ENCODE measurements around the gene MVD. TPM values are rescaled to one million over a fixed set of nuclear protein-coding genes. Genes with fewer than 3 reads are reported as not detected.

Gene MVD
- total RNA-seq, 4 donors from 2014 or later: 10.9 to 27.5 (median 16.3) TPM

DNA sequence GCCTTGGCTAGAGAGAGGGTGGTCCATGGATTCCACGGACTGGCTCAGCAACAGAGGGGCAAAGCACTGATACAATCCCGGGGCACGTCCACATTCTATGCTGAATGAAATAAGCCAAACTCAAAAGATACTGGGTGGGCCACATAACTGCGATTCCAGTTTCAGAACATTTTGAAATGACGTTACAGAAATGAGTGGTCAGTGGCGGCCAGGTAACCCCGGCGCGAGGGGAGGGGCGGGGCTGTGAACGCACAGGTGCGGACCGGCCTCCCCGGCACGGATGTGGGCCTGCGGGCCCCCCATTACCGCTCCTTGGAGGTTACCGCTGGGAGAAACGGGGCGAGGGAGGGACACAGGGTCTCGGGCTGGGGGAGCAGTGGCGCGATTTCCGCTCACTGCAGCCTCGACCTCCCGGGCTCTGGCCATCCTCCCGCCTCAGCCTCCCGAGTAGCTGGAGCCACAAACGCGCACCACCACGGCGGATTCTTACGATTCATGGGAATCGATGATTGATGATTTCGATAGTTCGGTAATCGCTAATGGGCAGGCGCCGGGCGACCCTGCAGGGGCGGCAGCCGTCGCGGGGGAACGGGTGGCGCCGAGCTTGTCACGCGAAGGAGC, 559 bp downstream of the MVD start:
- ATAC-seq (ENCODE audit: low FRiP score) (no peak), DNase-seq (ENCODE audit: low spot score) (no peak)
- no peak for TF ChIP-seq CTCF (IDR thresholded peaks at IDR 0.05)

DNA sequence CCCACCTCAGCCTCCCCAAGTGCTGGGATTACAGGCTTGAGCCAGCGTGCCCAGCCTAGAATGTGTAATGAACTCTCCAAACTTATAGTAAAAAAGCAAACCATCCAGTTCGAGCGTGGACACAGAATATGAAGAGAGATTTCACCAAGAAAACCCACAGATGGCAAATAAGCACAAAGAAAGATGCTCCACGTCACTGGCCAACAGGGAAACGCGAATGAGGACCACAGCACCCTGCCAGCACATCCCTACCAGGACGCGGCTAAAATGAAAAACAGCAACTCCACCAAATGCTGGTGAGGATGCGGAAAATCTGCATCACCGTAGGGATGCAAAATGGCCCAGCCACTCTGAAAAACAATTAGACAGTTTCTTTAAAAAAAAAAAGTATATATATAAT, 1.4 kb downstream of the MVD start:
- no peak for TF ChIP-seq CTCF (IDR thresholded peaks at IDR 0.05)
- DNase-seq (ENCODE audit: low spot score) (no peak), ATAC-seq (ENCODE audit: low FRiP score) (no peak)

- no peak for DNase-seq (ENCODE audit: low spot score)
- ATAC-seq (ENCODE audit: low FRiP score): no peak
- no peak for TF ChIP-seq CTCF (IDR thresholded peaks at IDR 0.05)
Measured at GRCh38 chr16:88659160-88659559, 3.7 kb downstream of the MVD start.

GRCh38 chr16:88658714-88659113, 4.2 kb downstream of the MVD start:
- ATAC-seq (ENCODE audit: low FRiP score) (no peak), DNase-seq (ENCODE audit: low spot score) (no peak)
- TF ChIP-seq CTCF (IDR thresholded peaks at IDR 0.05): no peak

GRCh38 chr16:88657371-88657770, 5.5 kb downstream of the MVD start:
- DNase-seq (ENCODE audit: low spot score) (no peak), ATAC-seq (ENCODE audit: low FRiP score) (no peak)
- TF ChIP-seq CTCF (IDR thresholded peaks at IDR 0.05): no peak

DNA sequence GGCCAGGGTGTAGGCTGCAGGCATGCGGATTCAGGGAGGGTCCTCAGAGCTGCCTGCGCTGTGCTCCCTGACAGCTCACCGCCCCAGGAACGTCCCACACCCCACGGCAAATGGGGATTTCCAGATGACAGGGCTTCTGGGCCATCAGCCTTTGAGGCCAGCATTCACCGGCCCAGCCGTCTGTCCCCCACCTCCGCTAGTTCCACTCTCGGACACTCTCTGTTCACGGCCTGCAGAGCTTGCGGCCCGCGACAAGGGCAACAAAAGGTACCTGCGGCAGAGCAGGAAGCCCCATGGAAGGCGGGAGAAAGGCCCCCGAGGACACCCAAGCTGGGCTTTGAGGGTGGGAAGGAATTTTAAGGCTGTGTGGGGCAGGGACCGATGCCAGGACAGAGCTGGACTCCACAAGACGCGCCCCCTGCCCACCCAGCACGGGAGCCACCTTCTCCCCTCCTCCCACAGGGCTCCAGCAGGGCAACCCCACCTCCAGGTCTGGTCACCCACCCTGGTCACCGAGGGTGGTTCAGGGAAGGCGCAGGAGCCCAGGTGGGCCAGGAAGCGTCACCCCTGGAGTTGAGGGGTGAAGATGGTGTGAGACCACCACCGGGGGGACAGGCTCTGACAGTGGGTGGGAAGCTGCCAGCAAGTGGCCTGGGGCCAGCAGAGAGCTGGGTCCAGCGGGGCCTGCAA, 6.5 kb downstream of the MVD start:
- DNase-seq (ENCODE audit: low spot score) (no peak), ATAC-seq (ENCODE audit: low FRiP score) (no peak)
- TF ChIP-seq CTCF (IDR thresholded peaks at IDR 0.05): no peak

- TF ChIP-seq CTCF (IDR thresholded peaks at IDR 0.05): no peak
- ATAC-seq (ENCODE audit: low FRiP score): no peak
Measured at GRCh38 chr16:88655733-88656281, 7.1 kb downstream of the MVD start.

More at GRCh38 chr16:88655733-88656281, 7.1 kb downstream of the MVD start:
- DNase-seq (ENCODE audit: low spot score): no peak
